ENCODE data around the gene TH. TPM values are rescaled to one million over a fixed set of nuclear protein-coding genes. Genes with fewer than 3 reads are reported as not detected.
"Not testable (repeated sequence)": the region's sequence is repeated elsewhere in the genome, so short reads cannot be mapped to it uniquely, and the experiment has no call there.

Gene TH
- total RNA-seq, 1 donor from 2014 or later: not detected

DNA sequence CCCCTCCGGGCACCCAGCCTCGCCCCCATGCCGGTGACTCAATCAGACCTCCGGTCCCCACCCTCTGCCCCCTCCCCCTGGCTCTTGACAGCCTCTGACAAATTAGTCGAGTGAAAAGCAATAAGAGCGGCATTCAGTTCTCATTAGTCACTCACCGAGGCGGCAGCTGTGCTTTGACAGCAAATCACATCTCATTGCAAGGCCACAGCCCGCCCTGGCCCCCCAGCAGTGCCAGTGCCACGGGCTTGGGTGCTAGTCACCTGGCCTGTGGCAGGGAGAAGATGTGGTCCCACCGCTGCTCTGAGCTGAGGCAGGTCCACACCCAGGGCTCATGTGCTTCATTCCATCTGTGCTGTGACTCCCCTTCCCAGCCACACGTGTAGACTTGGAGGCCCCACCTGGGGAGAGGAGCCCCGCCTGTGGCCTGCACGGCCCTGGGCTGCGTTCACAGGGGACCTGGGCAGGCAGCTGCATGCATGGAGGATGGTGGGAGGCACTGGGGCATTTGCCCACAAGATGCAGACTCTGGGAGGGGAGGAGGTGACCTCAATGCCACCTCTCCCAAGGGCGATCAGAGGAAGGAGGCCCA is 7.4 kb upstream of the TH start:
- DNase-seq (ENCODE audit: low spot score): peak; percentile 45

DNA sequence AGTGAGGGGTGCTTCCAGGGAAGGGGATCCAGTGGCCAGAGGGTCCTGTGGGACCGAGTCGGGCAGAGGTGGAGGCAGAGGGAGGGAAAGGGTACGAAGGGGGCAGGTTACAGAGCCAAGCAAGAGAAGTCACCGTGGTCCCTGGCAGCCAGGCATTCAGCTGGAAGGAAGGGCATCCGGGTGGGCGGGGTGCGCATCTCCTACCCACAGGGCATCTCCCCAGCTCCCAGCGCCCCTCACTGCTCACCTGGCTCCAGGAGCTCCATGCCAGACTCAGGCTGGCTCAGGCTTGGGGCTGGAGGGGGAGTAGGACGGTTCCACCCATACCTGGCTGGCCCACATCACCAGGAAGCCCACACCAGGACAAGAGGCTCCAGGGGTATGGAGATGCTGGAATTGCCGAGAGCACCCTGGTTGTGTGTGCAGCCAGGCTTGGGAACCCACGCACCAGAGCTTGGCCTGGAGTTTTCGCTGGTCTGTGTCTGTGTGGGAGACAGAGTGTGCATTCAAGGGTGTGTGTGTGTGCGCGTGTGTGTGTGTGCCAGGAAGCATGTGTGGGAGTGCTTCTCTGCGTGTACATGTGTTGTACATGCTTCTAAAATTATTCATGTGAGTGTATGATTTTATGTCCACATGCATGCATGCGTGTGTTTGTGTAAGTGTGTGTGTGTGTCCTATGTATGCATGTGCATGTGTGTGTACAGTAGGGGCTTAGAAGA is 6.6 kb upstream of the TH start:
- DNase-seq (ENCODE audit: low spot score): not testable (repeated sequence)

DNA sequence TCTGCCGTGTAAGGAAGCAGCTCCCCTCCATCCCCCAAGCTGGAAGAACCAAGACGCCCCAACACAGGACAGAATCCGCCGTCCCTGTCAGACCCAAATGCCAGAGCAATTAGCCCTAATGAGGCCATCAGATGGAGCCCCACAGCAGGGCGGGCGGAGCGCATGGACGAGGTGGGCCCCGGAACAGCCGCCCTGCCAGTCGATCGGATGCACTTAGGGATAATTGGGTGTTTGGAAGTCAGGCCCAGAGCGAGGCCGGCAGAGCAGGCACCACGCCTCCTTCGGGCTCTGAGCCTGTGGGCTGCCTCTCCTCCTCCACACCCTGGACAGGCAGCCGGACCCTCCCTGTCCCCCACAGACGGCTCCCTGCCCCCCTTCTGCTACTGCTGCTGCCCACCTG is 5.5 kb upstream of the TH start:
- no peak for DNase-seq (ENCODE audit: low spot score)

DNA sequence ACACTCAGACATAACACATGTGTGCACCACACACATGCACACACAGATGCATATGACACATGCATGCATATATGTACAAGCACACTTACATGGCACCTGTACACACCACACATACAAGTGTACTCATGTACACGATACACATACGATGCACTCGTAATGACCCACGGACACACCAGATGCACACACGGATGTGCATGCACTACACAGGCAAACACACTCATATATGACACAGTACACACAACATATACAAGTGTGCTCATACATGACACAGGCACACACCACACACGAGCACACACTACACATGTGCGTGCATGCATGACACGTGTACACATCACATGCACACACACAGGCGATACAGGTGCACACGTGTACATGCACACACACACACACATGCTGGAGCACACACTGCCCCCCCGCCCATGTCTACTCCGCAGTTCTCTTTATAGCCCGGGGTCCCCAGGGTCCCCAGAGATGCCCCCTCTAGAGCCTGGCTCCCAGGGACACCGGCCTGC is 4.8 kb upstream of the TH start:
- no peak for DNase-seq (ENCODE audit: low spot score)

DNA sequence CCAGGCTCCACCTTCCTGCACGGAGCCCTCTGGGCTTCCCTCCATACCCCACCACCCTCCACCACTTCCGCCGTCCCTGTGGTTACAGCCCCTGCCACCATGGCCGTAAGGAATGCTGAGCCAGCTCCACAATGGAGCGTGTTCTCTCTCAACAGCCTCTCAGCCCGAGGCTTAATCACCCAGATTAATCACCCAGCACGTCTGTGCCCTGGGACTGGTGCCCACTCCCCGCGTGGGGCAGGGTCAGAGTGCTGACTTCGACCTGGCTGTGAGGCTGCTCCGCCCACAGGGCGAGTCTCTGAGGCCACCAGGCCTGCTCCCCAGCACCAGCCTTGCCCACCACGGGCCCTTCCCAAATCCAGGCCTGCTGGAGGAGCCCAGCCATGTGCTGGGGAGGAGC is 4.0 kb upstream of the TH start:
- no peak for DNase-seq (ENCODE audit: low spot score)

DNA sequence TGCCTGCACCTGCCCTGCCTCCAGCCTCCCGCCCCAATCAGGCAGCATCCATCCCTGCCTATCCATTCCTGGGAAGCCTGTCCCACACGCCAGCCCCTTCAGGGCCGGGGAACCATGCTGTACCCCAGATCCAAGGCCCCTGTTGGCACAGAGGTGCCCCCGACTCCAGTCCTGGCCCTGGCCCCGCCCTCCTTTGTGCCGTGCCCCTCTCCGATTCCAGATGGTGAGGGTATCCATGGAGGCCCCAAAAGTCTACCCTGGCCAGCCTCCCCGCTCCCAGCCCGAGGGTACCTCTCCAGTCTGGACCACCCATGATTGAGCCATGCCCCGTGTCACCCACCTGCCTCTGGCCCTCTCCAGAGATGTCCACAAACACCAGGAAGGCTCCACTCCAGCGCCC is 2.7 kb upstream of the TH start:
- DNase-seq (ENCODE audit: low spot score): no peak

DNA sequence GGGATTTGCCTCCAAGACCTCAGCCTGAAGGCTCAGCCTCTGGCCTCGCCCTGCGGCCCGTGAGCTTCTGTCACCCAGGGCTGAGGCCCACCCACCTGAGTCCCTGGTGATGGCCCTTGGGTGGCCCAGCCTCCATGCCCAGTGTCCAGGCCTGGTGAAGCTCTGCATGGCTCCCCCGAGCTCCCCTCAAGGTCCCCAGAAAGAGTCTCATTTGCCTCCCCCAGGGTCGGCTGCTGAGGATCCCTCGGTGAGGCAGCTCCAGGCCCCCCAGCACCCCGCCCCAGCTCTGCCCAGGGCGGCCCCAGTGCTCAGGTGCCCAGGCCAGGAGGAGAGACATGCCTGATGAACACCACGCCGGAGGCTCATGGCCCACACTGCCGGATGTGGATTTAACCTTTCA is 2.1 kb upstream of the TH start:
- no peak for DNase-seq (ENCODE audit: low spot score)

DNA sequence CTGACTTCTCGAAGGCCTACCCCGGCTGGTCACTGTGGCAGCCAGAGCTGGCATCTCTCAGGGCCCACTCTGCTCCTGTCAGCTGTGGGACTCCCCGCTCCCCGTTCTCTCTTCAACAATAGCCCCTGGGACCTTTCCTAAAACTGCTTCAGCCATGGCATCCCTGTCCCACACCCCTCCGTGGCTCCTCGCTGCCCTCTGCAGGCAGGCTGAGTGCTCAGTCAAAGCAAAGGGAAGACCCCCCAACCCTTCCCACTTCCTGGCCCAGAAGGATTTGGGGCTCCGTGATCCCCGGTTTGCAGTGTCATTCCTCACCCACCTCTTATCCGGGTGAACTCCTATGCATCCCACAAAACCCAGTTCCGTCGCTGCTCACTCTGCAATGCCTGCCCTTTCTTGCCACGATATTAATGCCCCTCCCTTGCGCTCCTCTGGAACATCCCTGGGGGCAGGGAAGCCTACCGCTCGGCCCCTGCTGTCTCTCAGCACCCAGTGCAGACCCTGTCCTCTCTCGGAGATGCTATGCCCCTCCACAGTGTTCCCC is 1.6 kb upstream of the TH start:
- no peak for DNase-seq (ENCODE audit: low spot score)

DNA sequence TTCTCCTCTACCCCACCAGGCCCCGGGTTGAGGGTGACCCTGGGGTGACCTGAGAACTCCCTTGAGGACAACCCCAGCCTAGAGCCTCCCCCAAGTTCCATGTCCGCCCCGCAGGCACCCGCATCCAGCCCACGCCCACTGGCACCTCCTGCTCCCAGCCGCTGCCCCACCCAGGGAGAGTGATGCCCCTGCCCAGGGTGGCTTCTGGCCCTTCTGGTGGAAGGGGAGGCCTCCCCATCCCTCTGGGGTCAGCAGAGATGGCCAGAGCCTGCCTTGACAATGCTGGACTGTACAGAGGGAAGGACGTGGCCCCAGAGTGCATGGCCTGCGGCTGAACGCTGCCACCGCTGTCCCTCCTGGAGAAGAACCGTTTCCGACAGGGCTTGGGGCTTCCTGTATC is 1.1 kb upstream of the TH start:
- DNase-seq (ENCODE audit: low spot score): no peak

DNA sequence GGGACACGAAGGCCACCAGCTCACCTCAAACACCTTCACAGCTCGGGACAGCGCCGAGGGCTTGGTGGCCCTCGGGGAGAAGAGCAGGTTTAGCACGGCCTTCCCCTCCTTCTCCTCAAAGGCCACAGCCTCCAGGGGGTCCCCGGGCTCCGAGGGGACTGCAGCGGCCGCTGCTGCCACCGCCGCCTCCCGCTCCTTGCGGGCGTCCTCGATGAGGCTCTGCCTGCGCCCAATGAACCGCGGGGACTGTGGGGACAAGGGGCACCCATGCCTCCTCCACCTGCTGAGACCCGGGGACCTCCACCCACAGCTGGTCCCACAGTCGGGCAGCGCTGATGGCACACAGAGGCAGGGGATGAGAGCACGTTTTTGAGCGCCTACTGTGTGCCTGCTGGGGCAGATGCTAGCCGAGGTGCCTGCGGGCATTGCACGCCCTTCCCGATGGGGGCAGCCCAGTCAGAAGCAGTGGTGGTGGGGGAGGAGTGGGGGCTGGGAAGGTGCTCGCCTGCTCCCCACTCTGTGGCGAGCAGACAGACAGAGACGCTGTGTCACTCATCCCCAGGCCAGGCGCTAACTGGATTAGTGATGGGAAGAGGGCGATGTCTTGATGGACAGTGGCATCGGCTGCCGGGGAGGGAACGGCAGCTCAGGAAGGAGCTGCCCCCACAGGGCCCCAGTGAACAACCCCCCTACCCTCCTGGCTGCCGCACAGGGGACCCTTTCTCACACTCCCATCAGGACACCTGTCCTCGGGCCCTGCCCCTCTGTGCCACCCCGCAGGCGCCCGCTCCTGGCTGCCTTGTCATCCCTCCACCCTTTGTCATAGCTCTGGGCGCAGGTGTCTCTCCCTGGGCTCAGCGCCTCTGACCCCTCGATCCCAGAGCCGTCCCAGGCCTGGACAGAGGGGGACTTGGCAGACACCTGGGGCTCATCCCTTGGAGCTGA is 1.7 kb downstream of the TH start:
- DNase-seq (ENCODE audit: low spot score): no peak

DNA sequence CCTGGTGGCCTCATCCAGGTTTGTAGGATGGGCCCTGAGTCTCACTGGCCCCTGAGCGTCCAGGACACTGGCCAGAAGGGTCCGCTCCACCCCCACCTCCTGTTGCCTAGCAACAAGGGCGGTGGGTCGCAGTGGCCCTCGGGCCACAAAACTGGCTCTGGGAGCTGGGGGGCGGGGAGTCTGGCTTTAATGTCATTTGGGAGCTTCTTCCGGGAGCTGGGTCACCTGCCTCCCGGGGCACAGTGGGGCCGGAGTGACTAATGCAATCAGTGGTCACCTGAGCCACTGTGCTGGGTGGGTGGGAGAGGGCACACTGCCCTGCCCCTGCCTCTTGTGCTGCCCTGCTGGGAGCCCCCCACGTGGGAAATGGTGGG is 2.6 kb downstream of the TH start:
- DNase-seq (ENCODE audit: low spot score): no peak

DNA sequence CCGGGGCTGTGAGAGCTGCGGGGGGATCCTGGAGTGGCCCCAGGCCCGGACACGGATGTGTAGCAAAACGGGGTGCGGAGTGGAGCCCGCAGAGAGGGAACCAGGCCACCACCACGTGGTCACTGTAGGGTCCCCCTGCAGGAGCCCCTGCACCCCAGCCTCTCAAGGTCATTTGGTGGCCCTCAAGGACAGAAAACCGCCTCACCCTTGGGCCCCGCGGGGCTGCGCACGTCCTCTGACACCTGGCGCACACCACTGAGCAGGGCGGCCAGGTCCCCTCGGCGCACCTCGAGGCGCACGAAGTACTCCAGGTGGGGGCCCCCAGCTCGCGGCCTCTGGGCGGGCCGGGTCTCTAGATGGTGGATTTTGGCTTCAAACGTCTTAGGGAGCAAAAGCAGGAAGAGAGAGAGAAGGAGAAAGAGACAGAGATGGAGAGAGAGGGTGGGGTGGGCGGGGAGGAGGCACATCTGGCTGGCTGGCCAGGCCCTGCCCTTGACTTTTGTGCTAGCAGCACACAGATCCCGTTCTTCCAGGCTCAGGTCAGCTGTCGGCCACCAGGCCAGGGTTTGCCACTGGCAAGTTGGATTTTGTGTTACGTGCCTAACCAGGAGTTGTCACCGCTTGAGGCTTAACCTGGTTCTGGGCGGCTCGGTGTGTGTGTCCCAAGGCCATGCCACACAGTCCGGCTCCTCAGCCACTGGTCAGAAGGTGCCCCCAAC is 3.2 kb downstream of the TH start:
- no peak for DNase-seq (ENCODE audit: low spot score)

DNA sequence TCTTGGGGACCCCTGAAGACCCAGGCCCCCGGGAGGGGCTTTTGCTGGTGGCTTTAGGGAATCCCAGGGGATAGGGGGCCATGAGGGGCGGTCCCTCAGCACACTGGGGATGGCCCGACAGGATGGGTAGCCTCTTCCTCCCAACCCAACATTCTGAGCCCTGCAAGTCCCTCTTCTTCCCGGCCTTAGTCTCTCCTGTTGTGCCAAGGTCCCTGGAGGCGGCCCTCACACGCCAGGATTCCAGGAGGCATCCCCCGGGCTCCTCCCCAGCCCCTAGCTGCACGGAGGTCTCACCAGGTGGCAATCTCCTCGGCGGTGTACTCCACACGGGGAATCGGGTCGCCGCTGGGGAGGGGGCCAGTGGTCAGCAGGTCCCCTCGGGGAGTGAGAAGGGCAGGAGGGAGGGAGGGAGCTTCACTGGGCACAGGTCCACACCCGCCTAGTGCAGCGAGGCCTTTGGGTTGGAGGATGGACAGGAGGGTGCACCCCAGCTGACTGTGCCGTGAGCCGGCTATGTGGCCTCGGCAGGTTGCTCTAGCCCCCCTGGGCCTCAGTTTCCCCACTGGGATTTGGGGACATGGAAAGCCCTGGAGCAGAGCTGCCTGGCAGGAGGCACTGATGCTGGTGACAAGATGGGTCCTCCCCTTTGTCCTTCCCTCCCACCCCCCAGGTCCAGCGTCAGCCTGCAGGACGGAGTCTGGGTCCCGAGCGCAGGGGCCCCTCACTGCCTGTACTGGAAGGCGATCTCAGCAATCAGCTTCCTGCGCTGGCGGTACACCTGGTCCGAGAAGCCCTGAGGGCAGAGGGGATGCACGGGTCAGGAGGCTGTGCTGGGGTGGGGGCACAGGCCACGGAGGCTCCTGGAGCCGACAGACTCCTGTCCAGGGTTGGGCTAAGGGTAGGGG is 4.2 kb downstream of the TH start:
- no peak for DNase-seq (ENCODE audit: low spot score)

DNA sequence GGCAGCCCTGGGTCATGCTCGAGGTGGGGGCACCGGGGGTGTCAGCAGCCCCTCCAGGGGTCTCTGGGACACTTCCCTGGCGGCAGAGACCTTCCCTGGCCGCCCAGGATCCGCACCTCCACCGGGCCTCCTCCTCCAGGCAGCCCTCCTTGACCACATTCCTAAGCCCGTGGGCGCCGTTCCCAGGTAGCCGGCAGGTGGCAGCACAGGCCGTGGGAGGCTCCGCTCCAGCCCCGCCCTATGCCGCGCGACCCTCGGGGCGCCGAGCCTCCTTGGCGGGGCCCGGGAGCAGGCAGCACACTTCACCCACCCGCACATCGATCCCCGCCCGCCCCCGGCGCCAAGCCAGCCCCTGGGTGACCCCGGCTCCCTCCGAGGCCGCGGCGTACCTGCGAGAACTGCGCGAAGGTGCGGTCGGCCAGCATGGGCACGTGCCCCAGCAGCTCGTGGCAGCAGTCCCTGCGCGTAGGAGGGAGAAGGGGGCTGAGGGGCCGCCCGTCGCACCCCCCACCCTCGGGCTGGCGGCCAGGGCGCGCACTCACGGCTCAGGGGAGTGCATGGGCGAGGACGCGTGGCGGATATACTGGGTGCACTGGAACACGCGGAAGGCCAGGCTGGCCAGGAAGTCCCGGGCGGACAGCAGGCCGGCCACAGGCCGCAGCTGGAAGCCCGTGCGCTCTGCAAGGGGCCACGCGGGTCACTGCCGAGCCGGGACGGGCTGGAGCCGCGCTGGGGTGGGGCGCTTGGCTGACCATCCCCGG is 5.3 kb downstream of the TH start:
- no peak for DNase-seq (ENCODE audit: low spot score)

DNA sequence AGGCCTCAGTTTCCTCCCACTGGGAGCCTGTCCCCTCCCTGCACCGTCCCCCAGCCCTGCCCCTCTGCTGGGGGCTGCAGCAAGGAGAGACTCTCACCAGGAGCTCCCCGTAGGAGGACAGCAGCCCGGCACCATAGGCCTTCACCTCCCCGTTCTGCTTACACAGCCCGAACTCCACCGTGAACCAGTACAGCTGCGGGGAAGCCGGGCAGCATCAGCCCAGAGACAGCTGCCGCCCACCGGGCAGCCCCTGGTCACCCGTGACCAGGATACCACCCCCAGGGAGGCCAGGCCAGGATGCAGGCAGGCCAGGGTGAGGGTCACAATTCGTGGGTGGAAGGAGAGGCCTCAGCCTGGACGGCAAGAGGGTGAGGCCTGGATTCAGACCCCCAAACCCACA is 6.0 kb downstream of the TH start:
- DNase-seq (ENCODE audit: low spot score): no peak

DNA sequence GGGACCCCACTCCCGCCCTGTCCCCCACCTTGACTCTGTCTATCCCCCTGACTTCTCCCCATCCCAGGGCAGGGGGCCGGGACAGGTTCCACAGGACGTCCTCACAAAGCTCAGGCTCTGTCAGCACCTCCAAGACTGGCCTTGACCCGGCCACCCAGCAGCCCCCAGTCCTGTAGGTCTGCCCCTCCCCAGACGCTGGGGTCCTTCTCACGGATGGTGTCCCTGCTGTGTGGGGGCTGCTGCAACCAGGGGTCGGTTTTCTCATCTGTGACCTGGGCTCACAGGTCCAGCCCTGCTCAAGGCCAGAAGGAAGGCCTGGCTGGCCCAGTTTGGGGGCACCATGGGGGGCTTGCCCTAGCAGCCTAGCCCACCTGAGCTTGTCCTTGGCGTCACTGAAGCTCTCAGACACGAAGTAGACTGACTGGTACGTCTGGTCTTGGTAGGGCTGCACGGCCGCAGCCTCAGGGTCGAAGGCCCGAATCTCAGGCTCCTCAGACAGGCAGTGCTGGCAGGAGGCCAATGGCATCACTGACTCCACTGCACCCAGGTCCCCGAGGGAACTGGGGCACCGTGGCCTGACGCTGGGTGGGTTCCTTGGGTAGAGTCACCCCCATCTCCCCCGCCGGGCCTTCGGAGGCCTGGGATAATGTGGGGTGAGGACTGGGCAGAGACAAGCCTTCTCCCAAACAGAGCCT is 6.6 kb downstream of the TH start:
- DNase-seq (ENCODE audit: low spot score): no peak

DNA sequence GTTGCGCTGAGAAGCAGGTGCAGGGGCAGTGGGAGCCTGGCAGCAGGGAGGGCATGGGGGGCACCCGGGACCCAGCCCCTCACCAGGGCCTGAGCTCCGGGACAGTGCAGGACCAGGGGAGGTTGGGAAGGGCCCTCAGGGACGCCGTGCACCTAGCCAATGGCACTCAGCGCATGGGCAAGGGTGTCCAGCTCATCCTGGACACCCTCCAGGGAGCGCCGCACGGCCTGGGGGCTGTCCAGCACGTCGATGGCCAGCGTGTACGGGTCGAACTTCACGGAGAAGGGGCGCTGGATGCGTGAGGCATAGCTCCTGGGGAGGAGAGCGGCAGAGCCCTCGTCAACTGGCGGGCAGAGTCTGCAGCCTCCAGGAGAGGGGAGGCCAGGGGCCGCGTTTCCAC is 7.5 kb downstream of the TH start:
- DNase-seq (ENCODE audit: low spot score): no peak

DNA sequence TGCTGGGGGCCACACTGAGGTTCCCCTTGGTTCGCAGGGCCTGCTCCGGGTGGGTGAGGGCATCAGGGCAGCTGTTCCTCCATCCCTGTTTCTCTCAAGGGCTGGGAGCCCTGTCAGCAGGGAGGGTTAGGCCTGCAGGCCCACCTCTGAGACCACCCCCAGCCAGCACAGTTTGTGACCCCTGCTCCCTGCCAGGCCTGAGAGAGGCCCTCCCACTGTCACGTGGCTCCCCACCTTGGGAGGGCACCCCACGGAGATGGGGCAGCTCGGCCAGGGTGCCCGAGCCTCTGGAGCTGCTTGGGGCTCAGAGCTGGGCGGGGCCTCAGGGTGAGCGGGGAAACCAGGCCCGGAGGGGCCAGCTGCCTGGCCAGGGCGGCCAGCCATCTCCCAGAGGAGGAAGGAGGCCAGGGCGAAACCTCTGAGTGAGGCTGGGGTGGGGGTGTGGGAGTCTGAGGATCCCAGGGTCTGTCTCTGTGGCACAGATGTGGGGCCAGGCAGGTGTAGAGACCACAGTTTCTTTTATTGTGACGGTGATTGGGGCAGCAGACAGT is 8.1 kb downstream of the TH start:
- DNase-seq (ENCODE audit: low spot score): no peak

DNA sequence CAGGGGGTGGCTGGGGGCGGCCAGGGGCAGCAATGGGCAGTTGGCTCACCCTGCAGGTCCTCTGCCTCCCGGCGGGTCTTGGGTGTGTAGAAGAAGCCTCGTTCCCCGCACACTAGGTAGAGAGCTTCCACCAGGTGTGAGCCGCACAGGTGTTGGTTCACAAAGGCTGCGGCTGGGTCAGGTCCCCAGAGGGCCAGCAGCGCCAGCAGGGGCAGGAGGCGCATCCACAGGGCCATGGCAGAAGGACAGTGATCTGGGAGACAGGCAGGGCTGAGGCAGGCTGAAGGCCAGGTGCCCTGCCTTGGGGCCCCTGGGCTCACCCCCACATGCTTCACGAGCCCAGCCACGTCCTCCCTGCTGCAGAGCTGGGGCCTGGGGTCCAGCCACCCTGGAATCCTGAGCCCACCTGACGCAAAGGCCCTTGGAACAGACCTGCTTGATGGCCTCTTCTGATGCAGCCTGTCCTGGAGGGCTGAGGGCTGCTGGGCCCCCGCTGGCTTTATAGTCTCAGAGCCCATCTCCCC is 10.8 kb downstream of the TH start, which contains the start of gene INS:
TSS of gene INS (minus strand) at position 474 of the 524 bp plus-strand sequence. CDS start at position 236, 238 bp downstream.
- DNase-seq (ENCODE audit: low spot score): no peak
